ENCODE measurements around the gene TBXAS1. TPM values are rescaled to one million over a fixed set of nuclear protein-coding genes. Genes with fewer than 3 reads are reported as not detected.

The TBXAS1 gene
- total and polyA plus RNA-seq, 4 donors = 4.1 to 22.4 (median 12.2) TPM

GRCh38 chr7:139994356-139994755 lies 165.3 kb downstream of the TBXAS1 start:
- no peaks in the 10 kb centered on the region for H3K9me3 ChIP-seq (ENCODE audit: control insufficient read depth in 4 of 4, low read length in 3 of 4)
- H3K4me3 ChIP-seq (ENCODE audit: low read depth in 1 of 3, low read length in 3 of 3) = no peak overlapping the region
- no peaks in the 10 kb centered on the region for H3K36me3 ChIP-seq (ENCODE audit: control insufficient read depth in 4 of 4, insufficient read depth in 3 of 4, low read depth in 1 of 4, low read length in 3 of 4)
- no peaks in the 10 kb centered on the region for H3K27me3 ChIP-seq (ENCODE audit: control insufficient read depth in 4 of 4, insufficient read depth in 4 of 4, low read length in 3 of 4)
- H3K9ac ChIP-seq (ENCODE audit: low read depth in 1 of 2, low read length in 2 of 2) = no peak overlapping the region
- H3K27ac ChIP-seq (ENCODE audit: low read depth in 1 of 2, low read length in 2 of 2) = no peak overlapping the region
- no peak for DNase-seq (ENCODE audit: low spot score)
- H3K4me1 ChIP-seq (ENCODE audit: control insufficient read depth in 4 of 4, insufficient read depth in 4 of 4, low read length in 3 of 4) = peaks cover 0 to 6% (median 0%) of the 10 kb centered on the region in 4 donors
- 89% methylated on average over 1 of the region's 1 CpG for WGBS
- no peak for TF ChIP-seq RXRA (IDR thresholded peaks at IDR 0.05)
- no peak for TF ChIP-seq TAF1 (conservative IDR thresholded peaks at IDR 0.05)
- TF ChIP-seq FOXA1 (IDR thresholded peaks at IDR 0.05) = no peak
- TF ChIP-seq HNF4G (IDR thresholded peaks at IDR 0.05) = no peak
- no peak for TF ChIP-seq FOXA2 (IDR thresholded peaks at IDR 0.05)
- TF ChIP-seq HNF4A (conservative IDR thresholded peaks at IDR 0.05) = no peak
- no peak for TF ChIP-seq MAX (IDR thresholded peaks at IDR 0.05)
- no peak for TF ChIP-seq JUND (IDR thresholded peaks at IDR 0.05)
- no peak for TF ChIP-seq CTCF (IDR thresholded peaks at IDR 0.05; ENCODE audit: low read depth, low read length, missing input control)
- TF ChIP-seq EGR1 (IDR thresholded peaks at IDR 0.05; ENCODE audit: low read depth in 2 of 2) = no peak
- TF ChIP-seq SP1 (IDR thresholded peaks at IDR 0.05) = no peak
- no peak for TF ChIP-seq GABPA (IDR thresholded peaks at IDR 0.05 in 1 of 2, conservative IDR thresholded peaks at IDR 0.05 in 1 of 2)
- no peak for TF ChIP-seq ATF3 (IDR thresholded peaks at IDR 0.05)
- TF ChIP-seq NR2F2 (IDR thresholded peaks at IDR 0.05) = no peak
- no peak for TF ChIP-seq REST (IDR thresholded peaks at IDR 0.05)
- no peak for TF ChIP-seq YY1 (IDR thresholded peaks at IDR 0.05)
- TF ChIP-seq ZBTB33 (IDR thresholded peaks at IDR 0.05) = no peak

All from liver (tissue), 9 donors.